VCaP (cell line): ENCODE results near the gene OGDH.

ENCODE experiments used
- H3K27ac ChIP-seq: fragments of 450-650 bp; 2 replicates; pipeline ENCODE4 v1.5.1; 2017
- TF ChIP-seq, protein P1 (sequence below): fragments of 450-650 bp; conservative IDR thresholded peaks from 2 replicates; pipeline ENCODE4 v1.5.1; 2017; ENCODE audit warnings: mild to moderate bottlenecking, moderate library complexity

OGDH gene

GRCh38 chr7:44646176-44646920, 39.9 kb downstream of the OGDH start:
- TF ChIP-seq, protein P1, sequence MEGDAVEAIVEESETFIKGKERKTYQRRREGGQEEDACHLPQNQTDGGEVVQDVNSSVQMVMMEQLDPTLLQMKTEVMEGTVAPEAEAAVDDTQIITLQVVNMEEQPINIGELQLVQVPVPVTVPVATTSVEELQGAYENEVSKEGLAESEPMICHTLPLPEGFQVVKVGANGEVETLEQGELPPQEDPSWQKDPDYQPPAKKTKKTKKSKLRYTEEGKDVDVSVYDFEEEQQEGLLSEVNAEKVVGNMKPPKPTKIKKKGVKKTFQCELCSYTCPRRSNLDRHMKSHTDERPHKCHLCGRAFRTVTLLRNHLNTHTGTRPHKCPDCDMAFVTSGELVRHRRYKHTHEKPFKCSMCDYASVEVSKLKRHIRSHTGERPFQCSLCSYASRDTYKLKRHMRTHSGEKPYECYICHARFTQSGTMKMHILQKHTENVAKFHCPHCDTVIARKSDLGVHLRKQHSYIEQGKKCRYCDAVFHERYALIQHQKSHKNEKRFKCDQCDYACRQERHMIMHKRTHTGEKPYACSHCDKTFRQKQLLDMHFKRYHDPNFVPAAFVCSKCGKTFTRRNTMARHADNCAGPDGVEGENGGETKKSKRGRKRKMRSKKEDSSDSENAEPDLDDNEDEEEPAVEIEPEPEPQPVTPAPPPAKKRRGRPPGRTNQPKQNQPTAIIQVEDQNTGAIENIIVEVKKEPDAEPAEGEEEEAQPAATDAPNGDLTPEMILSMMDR, result no peak
- no peak overlapping the region for H3K27ac ChIP-seq

DNA sequence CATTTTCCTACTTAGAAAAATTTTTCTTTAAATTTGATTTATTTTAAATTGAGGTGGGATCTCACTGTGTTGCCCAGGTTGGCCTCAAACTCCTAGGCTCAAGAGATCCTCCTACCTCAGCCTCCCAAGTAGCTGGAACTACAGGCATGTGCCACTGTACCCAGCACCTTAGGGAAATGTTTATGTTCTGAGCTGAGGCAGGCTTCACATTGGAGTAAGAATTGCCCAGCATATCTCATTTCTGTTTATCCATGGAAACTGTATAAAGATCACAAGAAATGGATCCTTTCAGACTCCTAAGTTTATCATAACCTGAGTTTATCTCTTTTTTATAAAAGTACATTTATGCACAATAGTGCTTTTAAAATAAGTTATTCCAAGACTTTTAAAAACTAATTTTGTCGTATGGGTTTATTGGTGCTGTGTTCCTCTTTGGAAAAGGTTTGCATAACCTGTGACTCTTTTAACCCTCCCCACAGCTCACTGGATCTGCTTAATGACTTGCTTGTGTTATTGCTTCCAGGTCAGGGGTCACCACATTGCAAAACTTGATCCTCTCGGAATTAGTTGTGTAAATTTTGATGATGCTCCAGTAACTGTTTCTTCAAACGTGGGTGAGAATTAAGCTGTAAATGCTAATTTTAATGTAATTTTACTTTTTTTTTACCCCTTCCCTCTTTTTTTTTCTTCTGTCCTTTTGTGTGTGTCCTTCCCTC, 40.7 kb downstream of the OGDH start:
- H3K27ac ChIP-seq, result no peak overlapping the region
- TF ChIP-seq, protein P1, result no peak

DNA sequence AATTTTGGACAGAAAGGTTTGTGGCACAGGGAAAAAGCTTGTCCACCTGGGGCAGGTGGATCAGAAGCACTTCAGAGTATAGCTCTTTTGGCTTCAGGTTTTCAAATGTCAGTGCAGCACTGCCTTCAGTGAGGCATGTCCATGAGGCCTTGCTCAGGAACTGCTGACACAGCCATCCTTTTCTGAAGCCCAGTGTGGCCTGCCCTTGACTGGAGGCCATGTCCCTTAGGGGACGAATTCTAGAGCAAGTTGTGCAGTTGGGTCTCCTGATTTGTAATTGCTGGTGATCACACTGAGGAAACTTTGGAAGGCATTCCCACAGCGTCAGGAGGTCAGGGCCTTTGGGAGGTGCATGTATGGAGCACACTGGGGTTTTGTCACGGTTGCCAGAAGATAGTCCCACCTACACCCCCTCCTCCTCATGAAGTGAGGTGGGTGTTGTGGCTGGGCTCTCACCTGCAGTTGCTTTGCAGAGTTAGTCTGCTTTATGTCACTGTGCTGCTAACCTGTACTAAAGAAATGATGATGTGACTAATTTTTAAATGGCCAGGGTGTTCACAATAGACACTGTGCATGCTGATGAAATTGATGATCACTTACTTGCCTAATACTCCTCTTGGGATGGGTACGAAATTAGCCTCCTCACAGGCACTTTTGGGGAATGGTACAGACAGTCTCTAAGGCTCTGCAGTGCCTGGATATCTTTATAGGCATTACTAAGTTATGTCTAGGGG, 41.7 kb downstream of the OGDH start:
- TF ChIP-seq, protein P1, result no peak
- H3K27ac ChIP-seq, result no peak overlapping the region

GRCh38 chr7:44650242-44650641, 43.8 kb downstream of the OGDH start:
- TF ChIP-seq, protein P1, result no peak
- no peak overlapping the region for H3K27ac ChIP-seq

GRCh38 chr7:44650772-44651171, 44.3 kb downstream of the OGDH start:
- TF ChIP-seq, protein P1, result no peak

GRCh38 chr7:44652535-44652934, 46.1 kb downstream of the OGDH start:
- no peak overlapping the region for H3K27ac ChIP-seq
- TF ChIP-seq, protein P1, result no peak

More at GRCh38 chr7:44650772-44651171, 44.3 kb downstream of the OGDH start:
- no peak overlapping the region for H3K27ac ChIP-seq

DNA sequence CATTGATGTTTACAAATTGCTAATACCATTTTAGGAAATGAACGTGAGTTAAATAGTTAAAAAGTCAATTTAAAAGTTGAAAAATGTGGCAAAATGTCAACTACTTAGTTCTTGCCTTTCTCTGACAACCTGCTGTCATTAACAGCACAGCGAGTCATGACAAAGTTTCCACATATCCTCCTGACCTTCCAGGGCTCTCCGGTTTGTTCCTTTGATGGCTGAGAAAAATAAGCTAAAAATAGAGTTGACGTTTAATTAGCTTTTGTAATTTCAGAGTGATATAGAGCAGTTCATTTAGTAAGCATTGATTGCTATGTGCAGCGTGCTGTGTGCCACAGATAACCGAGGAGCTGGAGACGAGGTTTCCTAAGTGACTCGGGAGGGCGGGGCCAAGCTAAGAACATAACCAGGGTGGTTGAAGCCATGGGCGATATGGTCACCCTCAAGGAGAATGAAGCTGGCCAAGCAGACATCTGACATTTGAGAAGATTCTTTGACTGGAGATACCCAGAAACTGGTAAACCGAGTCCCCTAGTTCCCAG, 47.9 kb downstream of the OGDH start:
- H3K27ac ChIP-seq, result no peak overlapping the region
- TF ChIP-seq, protein P1, result no peak
